Fibroblast of skin of scalp (primary cell): ENCODE measurements around the gene CCL17.
"Not testable (repeated sequence)": the region's sequence is repeated elsewhere in the genome, so short reads cannot be mapped to it uniquely, and the experiment has no call there.

ENCODE experiments used
- DNase-seq: peaks from one replicate; pipeline ENCODE4 v3.0.0-alpha.2; 2013

CCL17 gene

DNA sequence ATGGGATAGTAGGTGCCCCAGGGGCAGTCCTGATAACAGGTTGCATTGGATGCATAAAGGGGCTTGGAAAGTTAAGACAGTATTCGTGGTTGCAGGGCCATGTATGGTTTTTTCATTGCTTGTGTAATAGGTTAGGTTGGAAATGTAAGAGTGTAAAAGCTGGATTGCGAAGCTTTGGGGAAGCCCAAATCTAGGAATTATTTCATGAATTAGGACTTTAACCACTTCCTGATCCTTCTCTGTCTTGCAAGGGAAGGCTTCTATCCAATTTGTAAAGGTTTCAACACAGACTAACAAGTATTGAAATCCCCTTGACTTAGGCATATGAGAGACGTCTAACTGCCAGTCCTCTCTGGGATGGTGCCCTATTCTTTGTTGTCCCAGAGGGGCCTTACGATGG lies 7.8 kb upstream of the CCL17 start:
- no peak for DNase-seq

DNA sequence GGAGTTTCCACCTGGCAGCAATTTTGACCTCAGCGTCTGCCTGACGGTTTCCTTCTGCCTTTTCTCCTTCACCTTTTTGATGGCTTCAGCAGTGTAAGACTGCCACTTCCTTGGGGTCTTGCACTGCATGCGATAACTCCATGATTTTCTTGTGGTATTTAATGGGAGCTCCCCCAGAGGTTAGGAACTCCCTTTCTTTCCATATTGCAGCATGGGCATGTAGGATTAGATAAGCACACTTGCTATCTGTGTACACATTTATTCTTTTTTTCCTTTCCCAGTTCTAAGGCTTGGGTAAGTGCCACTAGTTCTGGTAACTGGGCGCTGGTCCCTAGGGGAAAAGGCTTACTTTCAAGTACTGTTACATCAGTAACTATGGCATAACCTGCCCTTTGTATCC lies 7.1 kb upstream of the CCL17 start:
- not testable (repeated sequence) for DNase-seq

- DNase-seq: no peak
These were observed 2.5 kb upstream of the CCL17 start for GRCh38 chr16:57401943-57402640.

DNA sequence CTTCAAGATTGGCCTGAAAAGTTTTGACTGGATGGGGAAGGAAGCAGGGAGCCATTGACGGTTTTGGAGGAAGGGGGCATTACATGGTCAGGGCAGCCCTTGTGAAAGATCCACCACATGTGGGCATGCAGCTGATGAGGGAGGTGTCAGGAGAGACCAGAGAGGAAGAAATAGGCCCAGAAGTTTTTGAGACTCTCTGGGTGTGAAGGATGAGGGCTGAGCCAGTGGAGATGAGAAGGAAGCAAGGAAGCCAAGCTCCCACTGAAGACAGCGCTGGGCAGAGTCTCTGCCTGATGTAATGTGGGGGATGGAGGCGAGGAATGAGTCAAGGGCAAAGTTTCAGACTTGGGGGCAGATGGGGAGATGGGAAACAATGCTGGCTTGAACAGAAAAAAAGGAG lies 530 bp downstream of the CCL17 start:
- no peak for DNase-seq

DNA sequence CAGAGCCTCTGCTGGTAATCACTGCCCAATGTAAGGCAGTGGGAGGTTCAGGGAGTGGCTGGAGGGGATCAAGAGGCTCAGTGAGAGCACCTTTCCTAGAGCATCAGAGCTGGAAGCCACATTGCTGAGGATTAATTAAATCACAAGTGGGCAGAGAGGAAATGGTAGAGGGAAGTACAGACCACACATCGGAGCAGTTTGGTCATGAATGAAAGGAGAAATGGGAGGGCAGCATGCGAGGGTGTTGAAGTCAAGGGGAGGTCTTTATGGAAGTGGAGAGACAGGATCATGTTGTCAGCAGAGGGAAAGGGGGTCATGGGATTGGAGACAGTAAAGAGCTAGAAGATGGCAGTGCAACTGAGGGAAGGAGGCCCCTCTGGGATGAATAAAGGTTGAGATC lies 2.3 kb downstream of the CCL17 start:
- DNase-seq: no peak

- no peak for DNase-seq
These were observed 3.2 kb downstream of the CCL17 start for GRCh38 chr16:57407521-57408353.

- DNase-seq: no peak
These were observed 4.5 kb downstream of the CCL17 start for GRCh38 chr16:57409065-57409464.

DNA sequence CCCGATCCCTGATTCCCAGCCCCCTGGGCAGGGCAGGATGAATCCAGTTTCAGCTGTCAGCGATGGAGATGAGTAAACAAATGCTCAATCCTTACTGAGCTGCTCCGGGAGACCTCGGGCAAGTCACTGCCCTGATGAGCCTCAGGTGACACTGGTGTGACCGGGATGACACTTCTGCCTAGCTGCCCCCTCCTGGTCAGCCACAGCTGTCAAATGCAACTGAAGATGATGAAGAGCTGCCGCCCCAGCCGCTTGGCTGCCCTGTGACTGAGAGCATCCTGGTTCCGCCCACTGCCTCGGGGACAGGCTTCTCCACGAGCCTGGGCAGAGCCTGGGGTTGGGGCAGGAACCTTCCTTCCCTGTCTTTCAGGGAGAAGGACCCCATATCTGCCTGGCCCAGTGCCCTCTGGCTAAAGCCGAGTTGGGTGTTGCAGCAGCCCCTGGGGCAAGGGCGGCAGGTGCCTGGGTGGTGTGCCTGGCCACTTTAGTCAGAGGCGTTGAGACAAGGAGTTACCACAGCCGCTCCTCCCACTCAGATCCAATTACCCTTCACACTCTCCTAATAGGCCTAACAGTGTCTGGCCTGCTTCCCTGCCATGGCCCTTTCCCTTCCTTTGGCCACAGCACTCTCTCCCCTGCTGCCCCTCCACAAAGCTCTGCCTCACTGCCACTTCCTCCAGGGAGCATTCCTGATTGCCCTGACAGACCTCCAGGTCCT lies 5.5 kb downstream of the CCL17 start:
- DNase-seq: no peak

- no peak for DNase-seq
These were observed 6.9 kb downstream of the CCL17 start for GRCh38 chr16:57411362-57411976.

- no peak for DNase-seq
These were observed 8.0 kb downstream of the CCL17 start for GRCh38 chr16:57412584-57412983.

- no peak for DNase-seq
These were observed 8.7 kb downstream of the CCL17 start for GRCh38 chr16:57413301-57413730.

DNA sequence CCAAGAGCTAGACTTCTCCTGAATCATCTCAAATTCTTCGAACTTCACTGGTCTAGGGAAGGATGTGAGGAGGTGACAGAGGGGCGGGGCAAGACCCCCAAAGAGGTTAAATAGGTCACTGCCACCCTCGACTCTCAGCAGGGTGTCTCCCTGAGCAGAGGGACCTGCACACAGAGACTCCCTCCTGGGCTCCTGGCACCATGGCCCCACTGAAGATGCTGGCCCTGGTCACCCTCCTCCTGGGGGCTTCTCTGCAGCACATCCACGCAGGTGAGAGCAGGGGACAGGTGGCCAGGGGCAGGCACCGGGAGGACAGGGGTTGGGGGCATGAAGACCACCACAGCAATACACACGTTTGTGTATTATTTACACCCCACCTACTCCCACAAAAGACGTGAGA lies 9.2 kb downstream of the CCL17 start:
- DNase-seq: no peak

DNA sequence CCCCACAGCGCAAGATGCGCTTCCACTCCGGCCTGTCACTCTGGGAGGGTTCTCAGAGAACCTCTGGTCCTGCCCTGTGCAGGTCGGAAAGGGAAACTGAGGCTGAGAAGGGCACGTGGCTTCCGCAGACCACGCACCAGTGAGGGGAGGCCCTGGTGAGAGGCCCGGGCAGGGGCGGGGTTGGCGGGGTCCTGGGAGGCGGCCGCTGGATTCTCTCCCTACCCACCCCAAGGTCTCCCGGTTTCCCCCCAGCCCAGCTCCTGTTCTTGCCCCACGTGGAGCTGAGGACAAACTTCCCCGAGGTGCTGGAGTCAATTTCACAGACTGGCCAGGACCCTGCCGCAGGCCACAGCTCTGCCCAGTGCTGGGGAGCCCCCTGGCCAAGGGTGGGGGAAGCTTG lies 11.5 kb downstream of the CCL17 start:
- DNase-seq: no peak

- DNase-seq: no peak
These were observed 14.9 kb downstream of the CCL17 start for GRCh38 chr16:57419506-57419905.

DNA sequence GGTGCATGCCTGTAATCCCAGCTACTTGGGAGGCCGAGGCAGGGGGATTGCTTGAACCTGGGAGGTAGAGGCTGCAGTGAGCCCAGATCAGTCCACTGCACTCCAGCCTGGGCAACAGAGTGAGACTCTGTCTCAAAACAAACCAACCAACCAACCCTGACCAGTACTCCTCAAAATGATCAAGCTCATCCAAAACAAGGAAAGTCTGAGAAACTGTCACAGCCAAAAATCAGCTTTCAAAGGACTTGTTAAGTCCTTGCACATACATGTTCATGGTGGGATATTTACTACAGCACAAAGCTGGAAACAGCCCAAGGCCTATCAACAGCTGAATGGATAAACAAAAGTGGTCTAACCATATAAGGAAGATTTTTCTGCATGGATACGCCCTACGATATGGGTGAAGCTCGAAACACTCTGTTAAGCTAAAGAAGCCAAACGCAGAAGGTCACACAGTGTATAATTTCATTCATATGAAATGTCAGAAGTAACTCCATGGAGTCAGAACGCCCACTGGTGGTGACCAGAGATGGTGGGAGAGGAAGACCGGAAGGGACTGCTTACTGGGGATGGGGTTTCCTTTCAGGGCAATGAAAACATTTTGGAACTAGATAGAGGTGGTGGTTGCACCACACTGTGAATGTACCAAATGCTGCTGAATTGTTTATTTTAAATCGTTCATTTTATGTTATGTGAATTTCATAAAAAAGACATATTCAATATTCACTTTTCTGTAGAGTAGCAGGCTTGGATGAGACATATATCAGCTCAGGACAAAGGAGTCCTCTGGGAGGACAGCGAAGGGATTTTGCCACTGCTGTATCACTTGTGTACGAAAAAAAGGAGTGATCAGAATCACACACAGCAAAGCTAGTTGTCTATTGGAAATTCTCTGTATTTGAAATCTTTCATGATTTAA lies 17.7 kb downstream of the CCL17 start:
- DNase-seq: peak; percentile 80

- DNase-seq: no peak
These were observed 18.6 kb downstream of the CCL17 start for GRCh38 chr16:57423152-57423551.

DNA sequence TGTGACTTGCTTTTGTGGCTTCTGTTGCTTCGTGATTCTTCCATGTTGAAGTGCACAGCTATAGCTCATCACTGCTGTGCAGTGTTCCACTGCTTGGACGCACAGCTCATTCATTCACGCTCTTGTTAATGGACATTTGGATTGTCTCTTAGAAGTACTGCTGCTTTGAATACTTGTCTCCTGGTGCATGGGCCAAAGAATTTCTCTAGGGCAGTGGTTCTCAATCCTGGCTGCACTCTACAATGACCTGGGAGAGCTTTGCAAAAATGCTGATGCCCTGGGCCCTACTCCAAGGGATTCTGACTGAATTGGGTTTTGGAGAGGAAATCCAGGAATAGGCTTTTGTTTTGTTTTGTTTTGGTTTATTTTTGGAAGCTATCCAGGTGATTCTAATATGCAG lies 20.0 kb downstream of the CCL17 start:
- DNase-seq: no peak

DNA sequence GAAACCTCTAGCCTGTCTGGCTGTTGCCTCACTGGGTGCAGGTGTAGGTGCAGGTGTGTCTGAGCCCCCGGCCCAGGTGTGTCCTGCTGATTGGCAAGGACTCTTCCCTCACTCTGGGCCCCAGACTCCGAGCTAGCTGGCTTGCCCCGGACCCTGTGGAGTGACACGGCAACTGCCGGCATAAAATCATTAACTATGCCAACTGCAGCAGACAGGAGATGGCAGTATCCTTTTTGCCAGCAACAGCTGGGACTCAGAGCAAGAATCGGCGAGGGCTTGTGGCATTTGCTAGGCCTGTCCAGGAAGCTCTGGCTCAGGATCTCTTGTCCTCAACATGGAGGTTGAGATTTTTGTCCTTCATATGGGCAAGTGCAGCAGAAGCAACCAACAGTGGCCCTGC lies 21.8 kb downstream of the CCL17 start:
- DNase-seq: no peak

GRCh38 chr16:57427307-57427706 lies 22.7 kb downstream of the CCL17 start:
- DNase-seq: no peak

DNA sequence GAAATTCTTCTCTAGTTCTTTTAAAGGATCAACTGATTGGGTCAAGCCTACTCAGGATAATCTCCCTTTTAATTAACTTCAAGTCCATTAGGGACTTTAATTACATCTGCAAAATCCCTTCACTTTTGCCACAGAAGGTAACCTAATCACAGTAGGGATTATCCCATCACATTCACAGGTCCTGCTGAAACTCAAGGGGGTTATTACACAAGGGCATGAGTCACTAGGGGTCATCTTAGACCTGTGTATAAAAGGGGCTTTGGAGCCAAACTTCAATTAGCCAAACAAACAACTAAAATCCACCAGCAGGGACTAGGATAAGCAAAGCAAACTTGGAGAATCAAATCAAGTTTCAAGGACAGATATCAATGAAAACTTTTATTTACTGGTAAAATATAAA lies 23.3 kb downstream of the CCL17 start:
- no peak for DNase-seq

- no peak for DNase-seq
These were observed 26.4 kb downstream of the CCL17 start for GRCh38 chr16:57430955-57431354.

- no peak for DNase-seq
These were observed 27.9 kb downstream of the CCL17 start for GRCh38 chr16:57432505-57432904.
